H1 (cell line): ENCODE measurements around the gene NHERF2. TPM values are rescaled to one million over a fixed set of nuclear protein-coding genes. Genes with fewer than 3 reads are reported as not detected.

Experiments used
- BACH1 ChIP-seq: IDR thresholded peaks from 2 replicates; pipeline ENCODE4 v1.6.1; 2012; ENCODE audit warnings: low read length, improper control_type of control experiment
- MAFK ChIP-seq: IDR thresholded peaks from 2 replicates; pipeline ENCODE4 v1.6.1; 2012; ENCODE audit warnings: low read depth, mild to moderate bottlenecking, improper control_type of control experiment, low read length
- SP4 ChIP-seq: IDR thresholded peaks from 2 replicates; pipeline ENCODE4 v1.6.1; 2012; ENCODE audit warnings: low read length, inconsistent platforms
- TEAD4 ChIP-seq: IDR thresholded peaks from 2 replicates; pipeline ENCODE4 v1.6.1; 2012; ENCODE audit warnings: low read depth, low read length, inconsistent platforms, mixed read lengths
- polyA plus RNA-seq, 7 experiments: library from polyadenylated mRNA; depleted of rRNA in 3 of 7; stranded (reverse) in 5 of 7; unstranded in 2 of 7; fragments of >200 nt in 5 of 7; fragments of 200-250 nt in 2 of 7; gene quantifications; 1 replicate in 5 of 7; 2 replicates in 1 of 7; 4 replicates in 1 of 7; pipeline versions ENCODE4 v1.2.1 to v1.2.3, GENCODE V29; 2011 to 2013; ENCODE audit warnings: missing spikeins in 2 of 7, mixed read lengths in 2 of 7
- total RNA-seq: library from RNA; stranded (reverse); fragmentation: NEBNext Ultra II Directional; extraction: Animal tissue kit (Norgen Biotek cat#: 25700); gene quantifications from 2 replicates; pipeline ENCODE4 v1.2.1, GENCODE V29; 2021

The NHERF2 gene
- total and polyA plus RNA-seq, 2 of the 8 experiments (the other 6 are each of a cell fraction or from before 2014, with no cell fraction given), result 13.9 to 19.3 TPM

DNA sequence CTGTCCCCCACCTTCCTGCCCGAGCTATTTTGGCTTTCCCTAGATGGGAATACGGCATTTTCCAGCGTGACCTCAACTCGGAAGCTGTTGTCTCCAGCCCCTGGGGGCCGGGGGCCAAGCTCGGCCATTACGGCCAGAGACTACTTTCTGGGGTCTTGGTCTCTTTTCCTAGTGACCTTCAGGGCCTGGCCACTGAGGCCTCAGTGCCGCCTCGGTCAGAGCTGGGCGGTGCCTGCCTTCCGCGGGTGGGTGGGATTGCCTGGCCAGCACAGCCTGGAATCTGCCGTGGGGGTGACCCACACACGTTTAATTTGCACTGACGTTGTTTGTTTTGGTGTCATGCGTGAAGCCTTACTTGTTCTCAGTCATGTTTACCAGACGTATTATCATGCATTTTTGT is 50.3 kb downstream of the NHERF2 start (continued):
- TF ChIP-seq TEAD4 (no peak), SP4 (no peak), MAFK (no peak), BACH1 (no peak)
